Ovary (tissue), 9 donors: Measurements from ENCODE around the gene RBFOX2. TPM values are rescaled to one million over a fixed set of nuclear protein-coding genes. Genes with fewer than 3 reads are reported as not detected.
"Not testable (repeated sequence)": the region's sequence is repeated elsewhere in the genome, so short reads cannot be mapped to it uniquely, and the experiment has no call there.

Source experiments
- DNase-seq, 5 donors: peaks; one replicate each; pipeline ENCODE4 v3.0.0-alpha.2; 2019 to 2020
- H3K27ac ChIP-seq, 2 donors: fragments of 200-600 bp; one replicate each; pipeline versions ENCODE4 v1.5.1 to v1.8.0; 2019 to 2022
- H3K27me3 ChIP-seq: fragments of 200-600 bp; one replicate; pipeline ENCODE4 v1.8.0; 2022
- H3K36me3 ChIP-seq: fragments of 200-600 bp; sonication (generic); one replicate; pipeline ENCODE4 v1.5.1; 2019
- H3K4me1 ChIP-seq: one replicate; pipeline ENCODE4 v1.8.1; 2013; ENCODE audit warnings: mild to moderate bottlenecking, moderate library complexity; ENCODE audit not compliant: insufficient read depth
- H3K4me3 ChIP-seq: fragments of 200-600 bp; sonication (generic); one replicate; pipeline ENCODE4 v1.5.1; 2017
- H3K9me3 ChIP-seq, 2 donors: fragments of 200-600 bp in 1 of 2; sonication (generic) in 1 of 2; one replicate each; pipeline versions ENCODE4 v1.5.1 to v1.8.1; 2013 to 2019; ENCODE audit warnings: mild to moderate bottlenecking in 1 of 2, moderate library complexity in 1 of 2
- CTCF ChIP-seq, 3 donors: fragments of 450-650 bp in 2 of 3; fragments of 200-600 bp in 1 of 3; IDR thresholded peaks; one replicate each; pipeline versions ENCODE4 v1.5.1 to v1.8.0; 2016 to 2022; ENCODE audit warnings: antibody characterized with exemption in 3 of 3, mild to moderate bottlenecking in 1 of 3
- EP300 ChIP-seq: sonication (generic); formaldehyde crosslinking; IDR thresholded peaks from one replicate; pipeline ENCODE4 v1.6.1; 2017; ENCODE audit warnings: antibody characterized with exemption
- POLR2A ChIP-seq: fragments of 450-650 bp; IDR thresholded peaks from one replicate; pipeline ENCODE4 v1.6.1; 2017; ENCODE audit warnings: antibody characterized with exemption, mild to moderate bottlenecking, moderate library complexity
- WGBS, 3 donors: extraction: QIAGEN DNeasy Blood & Tissue Kit in 1 of 3; methylation state at CpG; one replicate each; pipeline versions ENCODE4 v1.1.5 to v1.1.7; 2013 to 2017; 5-methylcytosine and 5-hydroxymethylcytosine counted together
- intact Hi-C, 4 donors: fragments of 100-400 bp; cut with DNase I; formaldehyde crosslinking; loops; one replicate each; pipeline versions ENCODE4 v1.11.0 to v1.15.1; 2022 to 2023
- polyA plus RNA-seq, 2 donors: library from polyadenylated mRNA; stranded (reverse); fragments of 200-250 nt in 1 of 2; fragments of 350-450 nt in 1 of 2; fragmentation: Illumina TruSeq in 1 of 2; extraction: RNeasy Lipid Tissue Mini Kit (QIAGEN cat#74804) in 1 of 2; gene quantifications; one replicate each; pipeline ENCODE4 v1.2.3, GENCODE V29; 2013 to 2014
- total RNA-seq, 7 donors: library from RNA; depleted of rRNA in 2 of 7; stranded (reverse); fragments of >200 nt in 2 of 7; fragmentation: NEBNext Ultra II Directional in 3 of 7; extraction: Animal tissue kit (Norgen Biotek cat#: 25700) in 3 of 7; gene quantifications; one replicate each; pipeline versions ENCODE4 v1.1.0 to v1.2.4, GENCODE V29; 2016 to 2023
- donor health status: DM: no; HTN: no; CAD: no; lungs with moderate emphysema.
- donor health status: DM: no; HTN: no; CAD: no.
- donor health status: Bipolar disorder and iron deficiency.
- donor health status: DM: yes; HTN: yes; CAD: no.
- donor health status: DM: no; HTN: no; CAD: no.
- donor health status: DM: yes; HTN: yes; CAD: no.

The RBFOX2 gene
- total and polyA plus RNA-seq, 9 donors = 68.7 to 140 (median 128) TPM

GRCh38 chr22:36073476-36073875 lies 44.9 kb upstream of the RBFOX2 start:
- intact Hi-C loops = no loop called here
- Histone ChIP-seq H3K36me3 (no peaks in the 10 kb centered on the region), H3K27ac (no peak overlapping the region), H3K27me3 (no peaks in the 10 kb centered on the region), H3K4me1 (no peaks in the 10 kb centered on the region), H3K9me3 (no peaks in the 10 kb centered on the region), H3K4me3 (no peak overlapping the region)
- no peak for DNase-seq
- TF ChIP-seq POLR2A (no peak), EP300 (no peak), CTCF (IDR thresholded peaks at IDR 0.05) (no peak)
- WGBS, 3 donors = 89 to 94% (median 92%) methylated on average over 1 of the region's 1 CpG

- H3K9me3 ChIP-seq, intact Hi-C loops, H3K27me3 ChIP-seq, H3K27ac ChIP-seq, DNase-seq, H3K4me3 ChIP-seq, H3K4me1 ChIP-seq, H3K36me3 ChIP-seq: not testable (repeated sequence)
- 97 to 100% (median 98%) methylated on average over 2 of the region's 2 CpGs for WGBS, 3 donors
These were observed 42.0 kb upstream of the RBFOX2 start for GRCh38 chr22:36070645-36071044.

- no peak for TF ChIP-seq CTCF (IDR thresholded peaks at IDR 0.05)
- no peak for TF ChIP-seq EP300
- no peak for TF ChIP-seq POLR2A
- intact Hi-C loops = loop anchor here in 3 of 4 donors (5.0 to 10.0 kb wide), 7 partner anchors 53 to 715 kb away; partner anchors contain the start of gene APOL6 (in 1 of the 3)
- no peaks in the 10 kb centered on the region for H3K36me3 ChIP-seq
- H3K9me3 ChIP-seq = no peaks in the 10 kb centered on the region
- no peak overlapping the region for H3K4me3 ChIP-seq
- H3K27me3 ChIP-seq = no peaks in the 10 kb centered on the region
- 85 to 92% (median 89%) methylated on average over 10 of the region's 10 CpGs for WGBS, 3 donors
- H3K27ac ChIP-seq = no peak overlapping the region
- DNase-seq = no peak
- H3K4me1 ChIP-seq = no peaks in the 10 kb centered on the region
These were observed 40.7 kb upstream of the RBFOX2 start for GRCh38 chr22:36069368-36069767.

GRCh38 chr22:36068776-36069344 lies 40.2 kb upstream of the RBFOX2 start:
- WGBS, 3 donors = 76 to 81% (median 77%) methylated on average over 6 of the region's 6 CpGs
- Histone ChIP-seq H3K27ac (no peak overlapping the region), H3K4me3 (no peak overlapping the region), H3K9me3 (no peaks in the 10 kb centered on the region), H3K4me1 (no peaks in the 10 kb centered on the region), H3K36me3 (no peaks in the 10 kb centered on the region), H3K27me3 (no peaks in the 10 kb centered on the region)
- DNase-seq = no peak
- no peak for TF ChIP-seq EP300
- TF ChIP-seq CTCF (IDR thresholded peaks at IDR 0.05) = no peak
- TF ChIP-seq POLR2A = no peak
- intact Hi-C loops = loop anchor here in 3 of 4 donors (5.0 to 10.0 kb wide), 7 partner anchors 53 to 714 kb away; partner anchors contain the start of gene APOL6 (in 1 of the 3)

- TF ChIP-seq CTCF (IDR thresholded peaks at IDR 0.05) = no peak
- TF ChIP-seq POLR2A = no peak
- no peak for TF ChIP-seq EP300
- intact Hi-C loops = loop anchor here in 3 of 4 donors (1.0 to 10.0 kb wide), 8 partner anchors 38 to 712 kb away; partner anchors contain the start of gene APOL6 (in 1 of the 3)
These were observed 38.6 kb upstream of the RBFOX2 start for GRCh38 chr22:36067235-36067558.

More at GRCh38 chr22:36067235-36067558, 38.6 kb upstream of the RBFOX2 start:
- H3K27me3 ChIP-seq = no peaks in the 10 kb centered on the region
- H3K4me1 ChIP-seq = no peaks in the 10 kb centered on the region
- H3K4me3 ChIP-seq = no peak overlapping the region
- H3K27ac ChIP-seq = no peak overlapping the region
- H3K36me3 ChIP-seq = no peaks in the 10 kb centered on the region
- no peak for DNase-seq
- H3K9me3 ChIP-seq = no peaks in the 10 kb centered on the region
